PC-9 (cell line): ENCODE measurements around the gene STK39. TPM values are rescaled to one million over a fixed set of nuclear protein-coding genes. Genes with fewer than 3 reads are reported as not detected.

Experiments used
- Bru-seq: library from RNA; stranded (reverse); fragments of 400-500 nt; gene quantifications from one replicate; lab custom pipeline; 2021; lab: Mats Ljungman, UMichigan
- BruChase-seq, 2 experiments: library from RNA; stranded (reverse); fragments of 400-500 nt; gene quantifications; one replicate each; lab custom pipeline; 2021; lab: Mats Ljungman, UMichigan
- BruUV-seq: library from RNA; stranded (reverse); fragments of 400-500 nt; replicated peaks from 2 replicates; lab custom pipeline; 2021; lab: Mats Ljungman, UMichigan
- CTCF ChIA-PET: fragments of 300-600 bp; sonication (Branson Sonifier 250); formaldehyde crosslinking; loops from one replicate; lab custom pipeline; 2022; ENCODE audit warnings: antibody characterized with exemption; lab: Charles Lee
- POLR2A ChIA-PET: fragments of 300-600 bp; sonication (Branson Sonifier 250); formaldehyde crosslinking; loops from one replicate; lab custom pipeline; 2022; ENCODE audit warnings: antibody characterized with exemption; ENCODE audit not compliant: unreplicated experiment; lab: Charles Lee
- DNase-seq, 2 experiments: peaks; one replicate each; pipeline versions ENCODE4 v3.0.0 to v3.0.0-alpha.2; 2015 to 2022; ENCODE audit warnings: mixed read lengths in 1 of 2
- H2AFZ ChIP-seq: fragments of 200-600 bp; sonication (generic); 2 replicates; pipeline ENCODE4 v1.8.1; 2017; ENCODE audit warnings: antibody characterized with exemption
- H3F3A ChIP-seq: fragments of 200-600 bp; sonication (generic); 2 replicates; pipeline ENCODE4 v1.8.1; 2017; ENCODE audit warnings: antibody characterized with exemption, mild to moderate bottlenecking, low read depth; ENCODE audit not compliant: insufficient read depth
- H3K27ac ChIP-seq: fragments of 200-600 bp; sonication (generic); 2 replicates; pipeline ENCODE4 v1.6.1; 2016; ENCODE audit warnings: mixed run types
- H3K27me3 ChIP-seq: fragments of 200-600 bp; sonication (generic); 2 replicates; pipeline ENCODE4 v1.6.1; 2016; ENCODE audit warnings: low read depth, mixed run types; ENCODE audit not compliant: insufficient read depth
- H3K36me3 ChIP-seq: fragments of 200-600 bp; sonication (generic); 2 replicates; pipeline ENCODE4 v1.6.1; 2016; ENCODE audit warnings: low read depth, mixed run types
- H3K4me1 ChIP-seq: fragments of 200-600 bp; sonication (generic); replicated peaks from 2 replicates; pipeline ENCODE4 v1.6.1; 2016; ENCODE audit warnings: mixed run types; ENCODE audit not compliant: insufficient read depth
- H3K4me2 ChIP-seq: fragments of 200-600 bp; sonication (generic); 2 replicates; pipeline ENCODE4 v1.6.1; 2017; ENCODE audit warnings: mixed run types
- H3K4me3 ChIP-seq: fragments of 200-600 bp; sonication (generic); 2 replicates; pipeline ENCODE4 v1.6.1; 2016; ENCODE audit warnings: mixed run types
- H3K79me2 ChIP-seq: fragments of 200-600 bp; sonication (generic); 2 replicates; pipeline ENCODE4 v1.6.1; 2017; ENCODE audit warnings: low read depth, mixed run types
- H3K9me2 ChIP-seq: fragments of 200-600 bp; sonication (generic); 2 replicates; pipeline ENCODE4 v1.8.1; 2017; ENCODE audit warnings: mild to moderate bottlenecking; ENCODE audit not compliant: insufficient read depth
- H3K9me3 ChIP-seq: fragments of 200-600 bp; sonication (generic); 2 replicates; pipeline ENCODE4 v1.8.1; 2016; ENCODE audit warnings: low read depth; ENCODE audit not compliant: insufficient read depth
- H4K20me1 ChIP-seq: fragments of 200-600 bp; sonication (generic); 2 replicates; pipeline ENCODE4 v1.8.1; 2017; ENCODE audit not compliant: insufficient read depth
- EZH2 ChIP-seq: fragments of 200-600 bp; sonication (generic); IDR thresholded peaks from 2 replicates; pipeline ENCODE4 v1.8.0; 2017; ENCODE audit warnings: antibody characterized with exemption, low read depth
- intact Hi-C: fragments of 100-400 bp; cut with micrococcal nuclease; formaldehyde crosslinking; loops from one replicate; pipeline ENCODE4 v1.10.0; 2022; ENCODE audit not compliant: unreplicated experiment
- long read RNA-seq: library from polyadenylated mRNA; stranded (forward); transcript quantifications from one replicate; pipeline ENCODE4 v2.0.0, GENCODE V29; 2022
- total RNA-seq: library from RNA; stranded (reverse); gene quantifications from 2 replicates; pipeline ENCODE4 v1.2.3, GENCODE V29; 2021
- TF ChIP-seq, protein P1 (sequence below): fragments of 200-600 bp; sonication (generic); conservative IDR thresholded peaks from 2 replicates; pipeline ENCODE4 v1.6.1; 2017; ENCODE audit warnings: mixed run types, antibody characterized with exemption, mild to moderate bottlenecking, moderate library complexity

The STK39 gene
- total RNA-seq: 14.5 and 18.6 TPM in 2 replicates
- Bru-seq, nascent RNA: percentile 72 among the genes with signal in this experiment
- BruChase-seq, experiment 1, labeled RNA remaining after a 2-hour chase: percentile 78 among the genes with signal in this experiment
- percentile 59 among the genes with signal in this experiment for BruChase-seq, experiment 2, labeled RNA remaining after a 6-hour chase
- long read RNA-seq, transcript STK39-201 (18 exons, 3,820 nt): major isoform, 15 of 30 reads
- long read RNA-seq, partial matches to known transcripts: 2 of 30 reads
- long read RNA-seq, other reads (novel, unspliced or antisense): 13 of 30 reads

DNA sequence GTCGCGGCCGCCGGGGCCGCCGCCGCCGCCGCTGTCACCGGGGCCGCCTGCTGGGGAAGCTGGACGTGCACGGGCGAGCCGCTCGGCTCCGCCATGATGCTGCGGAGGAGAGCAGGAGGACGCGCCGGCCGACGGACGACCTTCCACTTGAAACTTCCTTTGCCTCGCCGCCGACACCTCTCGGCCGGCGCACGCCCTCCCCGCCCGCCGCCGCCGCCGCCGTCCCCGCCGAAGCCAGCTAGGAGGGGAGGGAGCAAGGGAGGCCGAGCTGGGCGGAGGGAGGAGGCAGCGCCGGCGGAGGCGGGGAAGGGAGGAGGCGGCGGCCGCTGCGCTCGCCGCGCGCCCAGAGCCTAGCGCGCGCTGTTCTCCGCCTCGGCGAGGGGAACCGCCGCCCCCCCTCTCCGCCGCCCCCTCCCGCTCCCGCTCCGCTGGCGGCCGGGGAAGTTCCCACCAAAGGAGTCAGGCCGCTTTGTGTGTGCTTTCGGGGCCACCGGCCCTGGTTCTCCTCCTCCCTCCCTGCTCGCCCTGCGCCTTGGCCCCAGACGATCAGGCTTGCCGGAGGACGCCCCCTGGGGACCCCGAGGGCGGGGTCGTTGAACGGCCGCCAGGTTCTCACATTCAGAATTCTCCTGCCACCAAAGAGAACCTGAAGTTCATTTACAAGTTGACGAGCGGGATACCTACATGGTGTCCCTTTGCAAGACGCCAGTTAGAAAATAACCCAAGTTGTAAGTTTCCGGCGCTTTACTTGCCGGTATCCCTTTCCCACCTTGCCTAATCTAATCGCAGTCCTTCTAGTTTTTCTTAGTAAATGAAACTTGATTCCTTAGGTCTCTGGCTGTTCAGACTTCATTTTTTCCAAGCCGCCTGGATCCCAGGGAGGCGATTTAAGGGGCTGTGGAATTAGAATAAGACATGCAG, at the start of gene STK39:
TSS of gene STK39 (minus strand) at position 255 of the 921 bp plus-strand sequence. CDS start at position 95, 160 bp downstream.
- Histone ChIP-seq H4K20me1 (no peaks in the 10 kb centered on the region), H3K9me2 (no peaks in the 10 kb centered on the region), H3K4me1 (peaks cover 41% of the 10 kb centered on the region), H3K4me2 (peak within 1 kb of the TSS; percentile 90), H3F3A (peaks cover 10% of the 10 kb centered on the region; the same call in 1 of the 2 replicates), H2AFZ (peak within 1 kb of the TSS; percentile 85), H3K36me3 (0 out of 2 replicates have a peak, but pooled peaks cover 3% of the 10 kb centered on the region), H3K79me2 (peaks cover 41% of the 10 kb centered on the region), H3K4me3 (peak within 1 kb of the TSS; percentile 90), H3K27me3 (no peaks in the 10 kb centered on the region), H3K27ac (peak within 1 kb of the TSS; percentile 83), H3K9me3 (no peaks in the 10 kb centered on the region)
- ChIA-PET POLR2A (no interaction called here), CTCF (no interaction called here)
- peak; percentile 58 to 74 for DNase-seq
- TF ChIP-seq, protein P1, sequence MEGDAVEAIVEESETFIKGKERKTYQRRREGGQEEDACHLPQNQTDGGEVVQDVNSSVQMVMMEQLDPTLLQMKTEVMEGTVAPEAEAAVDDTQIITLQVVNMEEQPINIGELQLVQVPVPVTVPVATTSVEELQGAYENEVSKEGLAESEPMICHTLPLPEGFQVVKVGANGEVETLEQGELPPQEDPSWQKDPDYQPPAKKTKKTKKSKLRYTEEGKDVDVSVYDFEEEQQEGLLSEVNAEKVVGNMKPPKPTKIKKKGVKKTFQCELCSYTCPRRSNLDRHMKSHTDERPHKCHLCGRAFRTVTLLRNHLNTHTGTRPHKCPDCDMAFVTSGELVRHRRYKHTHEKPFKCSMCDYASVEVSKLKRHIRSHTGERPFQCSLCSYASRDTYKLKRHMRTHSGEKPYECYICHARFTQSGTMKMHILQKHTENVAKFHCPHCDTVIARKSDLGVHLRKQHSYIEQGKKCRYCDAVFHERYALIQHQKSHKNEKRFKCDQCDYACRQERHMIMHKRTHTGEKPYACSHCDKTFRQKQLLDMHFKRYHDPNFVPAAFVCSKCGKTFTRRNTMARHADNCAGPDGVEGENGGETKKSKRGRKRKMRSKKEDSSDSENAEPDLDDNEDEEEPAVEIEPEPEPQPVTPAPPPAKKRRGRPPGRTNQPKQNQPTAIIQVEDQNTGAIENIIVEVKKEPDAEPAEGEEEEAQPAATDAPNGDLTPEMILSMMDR: no peak; the same call in 1 of the 2 replicates
- no peak for TF ChIP-seq EZH2
- intact Hi-C loops: loop anchor here (2.0 to 5.0 kb wide), 3 partner anchors 23 to 110 kb away; no protein-coding TSS in a partner anchor
- BruUV-seq: TSS peak; percentile 90

DNA sequence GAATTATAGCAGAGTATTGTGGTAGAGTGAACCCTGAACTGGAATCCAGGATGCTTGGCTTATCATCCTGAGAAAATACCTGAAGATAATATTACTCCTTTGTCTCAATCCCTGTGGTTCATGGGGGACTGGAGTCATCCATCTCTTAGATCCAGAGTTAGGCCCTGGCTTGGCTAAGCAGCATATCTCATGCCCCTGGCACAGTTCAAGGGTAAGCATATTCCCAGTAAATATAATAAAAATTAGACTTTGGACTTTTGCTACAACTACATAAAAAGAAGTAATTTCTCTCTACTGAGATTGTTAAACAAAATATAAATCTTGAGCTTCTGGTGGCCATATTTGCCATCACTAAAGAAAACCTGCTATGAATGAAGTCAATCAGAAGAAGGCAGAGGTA, 47.7 kb upstream of the STK39 start:
- ChIA-PET CTCF (no interaction called here), POLR2A (no interaction called here)
- BruUV-seq: no TSS peak

DNA sequence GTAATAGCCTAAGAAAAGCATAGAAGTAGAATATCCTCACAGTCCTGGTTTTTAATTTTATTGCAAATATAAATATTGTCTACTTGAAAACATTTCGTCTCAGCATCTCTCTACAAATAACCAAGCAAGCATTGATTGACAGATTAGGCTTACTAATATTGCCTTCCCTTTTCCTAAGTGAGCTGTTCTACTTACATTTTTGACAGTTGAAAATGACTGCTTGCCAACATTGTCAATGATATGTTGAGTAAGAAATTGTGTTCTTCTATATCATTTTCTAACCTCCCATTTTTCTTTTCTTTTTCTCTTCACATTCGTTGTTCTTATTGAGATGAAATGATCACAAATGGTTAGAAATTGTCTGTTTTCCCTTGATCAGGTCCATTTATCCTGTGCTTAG, 47.0 kb upstream of the STK39 start:
- no TSS peak for BruUV-seq
- TF ChIP-seq EZH2: no peak
- TF ChIP-seq, protein P1: no peak
- Histone ChIP-seq H3K9me2 (no peaks in the 10 kb centered on the region), H2AFZ (no peak overlapping the region), H3K4me1 (no peaks in the 10 kb centered on the region), H3K79me2 (no peaks in the 10 kb centered on the region), H3F3A (no peaks in the 10 kb centered on the region), H3K27me3 (no peaks in the 10 kb centered on the region), H3K27ac (no peak overlapping the region), H3K9me3 (no peaks in the 10 kb centered on the region), H3K4me3 (no peak overlapping the region), H3K36me3 (no peaks in the 10 kb centered on the region), H3K4me2 (no peak overlapping the region), H4K20me1 (no peaks in the 10 kb centered on the region)
- ChIA-PET POLR2A (no interaction called here), CTCF (no interaction called here)
- intact Hi-C loops: no loop called here
- no peak for DNase-seq

More for the DNA sequence above, 47.7 kb upstream of the STK39 start:
- H3K27ac ChIP-seq: no peak overlapping the region
- H4K20me1 ChIP-seq: no peaks in the 10 kb centered on the region
- no peaks in the 10 kb centered on the region for H3K9me3 ChIP-seq
- H3K4me2 ChIP-seq: no peak overlapping the region
- DNase-seq: no peak
- H3K27me3 ChIP-seq: no peaks in the 10 kb centered on the region
- no peak overlapping the region for H2AFZ ChIP-seq
- no peak overlapping the region for H3K4me3 ChIP-seq
- H3F3A ChIP-seq: no peaks in the 10 kb centered on the region
- no peaks in the 10 kb centered on the region for H3K36me3 ChIP-seq
- intact Hi-C loops: no loop called here
- H3K9me2 ChIP-seq: no peaks in the 10 kb centered on the region
- TF ChIP-seq, protein P1: no peak
- no peak for TF ChIP-seq EZH2
- no peaks in the 10 kb centered on the region for H3K4me1 ChIP-seq
- no peaks in the 10 kb centered on the region for H3K79me2 ChIP-seq
